ENCODE results near the gene CELF2.

Gene CELF2

DNA sequence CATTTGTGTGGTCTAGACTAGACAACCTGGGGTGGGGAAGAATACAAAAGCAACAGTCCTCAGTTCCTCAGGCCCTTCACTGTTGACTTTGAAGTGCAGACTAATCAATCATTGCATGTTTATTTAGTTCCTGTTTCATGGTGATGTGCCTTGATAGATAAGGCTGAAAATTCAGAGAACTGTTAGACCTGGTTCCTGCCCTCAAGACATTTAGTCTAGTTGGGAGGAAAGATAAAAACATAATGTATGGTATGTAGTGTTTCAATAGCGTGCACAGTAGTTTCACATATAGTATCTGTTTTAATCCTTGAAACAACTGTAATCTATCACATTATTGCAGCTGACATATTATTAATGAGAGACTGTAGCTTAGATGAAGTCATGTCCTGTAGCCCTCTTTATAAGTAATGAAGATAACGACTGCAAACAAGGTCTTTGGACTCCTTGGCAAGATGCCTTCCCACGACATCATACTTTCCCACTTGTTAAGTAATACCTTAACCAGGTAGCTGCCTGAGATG lies 124.0 kb downstream of the CELF2 start (continued):
- TF ChIP-seq ZBTB21 (tag by site-specific recombination; IDR thresholded peaks at IDR 0.05) (no peak), ZNF324 (tag by site-specific recombination; IDR thresholded peaks at IDR 0.05) (no peak), GLIS1 (tag by site-specific recombination; IDR thresholded peaks at IDR 0.05) (no peak), KLF1 (tag by site-specific recombination; IDR thresholded peaks at IDR 0.05) (no peak), SETDB1 (IDR thresholded peaks at IDR 0.05; ENCODE audit: insufficient read length, low read length) (no peak), ZNF677 (tag by site-specific recombination; IDR thresholded peaks at IDR 0.05) (no peak), ZNF302 (tag by site-specific recombination; IDR thresholded peaks at IDR 0.05; ENCODE audit: low read depth) (no peak), ZNF366 (tag by site-specific recombination; conservative IDR thresholded peaks at IDR 0.05) (peak; percentile 92), WT1 (tag by site-specific recombination; IDR thresholded peaks at IDR 0.05) (no peak), YY1 (tag by site-specific recombination; IDR thresholded peaks at IDR 0.05) (no peak), ZNF629 (tag by site-specific recombination; IDR thresholded peaks at IDR 0.05) (peak; percentile 70; the same call in 1 of the 2 replicates), ZNF514 (tag by site-specific recombination; IDR thresholded peaks at IDR 0.05) (no peak), ZNF560 (tag by site-specific recombination; IDR thresholded peaks at IDR 0.05; ENCODE audit: borderline replicate concordance) (no peak), ZFP69B (tag by site-specific recombination; IDR thresholded peaks at IDR 0.05) (no peak), ZSCAN30 (tag by site-specific recombination; IDR thresholded peaks at IDR 0.05) (no peak), ZBTB1 (tag by site-specific recombination; IDR thresholded peaks at IDR 0.05) (no peak), ZNF707 (tag by site-specific recombination; IDR thresholded peaks at IDR 0.05) (no peak), ZFP41 (tag by site-specific recombination; IDR thresholded peaks at IDR 0.05; ENCODE audit: borderline replicate concordance) (no peak)
- TF ChIP-seq, protein P1, sequence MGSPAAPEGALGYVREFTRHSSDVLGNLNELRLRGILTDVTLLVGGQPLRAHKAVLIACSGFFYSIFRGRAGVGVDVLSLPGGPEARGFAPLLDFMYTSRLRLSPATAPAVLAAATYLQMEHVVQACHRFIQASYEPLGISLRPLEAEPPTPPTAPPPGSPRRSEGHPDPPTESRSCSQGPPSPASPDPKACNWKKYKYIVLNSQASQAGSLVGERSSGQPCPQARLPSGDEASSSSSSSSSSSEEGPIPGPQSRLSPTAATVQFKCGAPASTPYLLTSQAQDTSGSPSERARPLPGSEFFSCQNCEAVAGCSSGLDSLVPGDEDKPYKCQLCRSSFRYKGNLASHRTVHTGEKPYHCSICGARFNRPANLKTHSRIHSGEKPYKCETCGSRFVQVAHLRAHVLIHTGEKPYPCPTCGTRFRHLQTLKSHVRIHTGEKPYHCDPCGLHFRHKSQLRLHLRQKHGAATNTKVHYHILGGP (tag by site-specific recombination; IDR thresholded peaks at IDR 0.05): no peak
- TF ChIP-seq, protein P2, sequence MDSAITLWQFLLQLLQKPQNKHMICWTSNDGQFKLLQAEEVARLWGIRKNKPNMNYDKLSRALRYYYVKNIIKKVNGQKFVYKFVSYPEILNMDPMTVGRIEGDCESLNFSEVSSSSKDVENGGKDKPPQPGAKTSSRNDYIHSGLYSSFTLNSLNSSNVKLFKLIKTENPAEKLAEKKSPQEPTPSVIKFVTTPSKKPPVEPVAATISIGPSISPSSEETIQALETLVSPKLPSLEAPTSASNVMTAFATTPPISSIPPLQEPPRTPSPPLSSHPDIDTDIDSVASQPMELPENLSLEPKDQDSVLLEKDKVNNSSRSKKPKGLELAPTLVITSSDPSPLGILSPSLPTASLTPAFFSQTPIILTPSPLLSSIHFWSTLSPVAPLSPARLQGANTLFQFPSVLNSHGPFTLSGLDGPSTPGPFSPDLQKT (IDR thresholded peaks at IDR 0.05; ENCODE audit: borderline replicate concordance, low read depth, low read length): no peak
- TF ChIP-seq, protein P3, sequence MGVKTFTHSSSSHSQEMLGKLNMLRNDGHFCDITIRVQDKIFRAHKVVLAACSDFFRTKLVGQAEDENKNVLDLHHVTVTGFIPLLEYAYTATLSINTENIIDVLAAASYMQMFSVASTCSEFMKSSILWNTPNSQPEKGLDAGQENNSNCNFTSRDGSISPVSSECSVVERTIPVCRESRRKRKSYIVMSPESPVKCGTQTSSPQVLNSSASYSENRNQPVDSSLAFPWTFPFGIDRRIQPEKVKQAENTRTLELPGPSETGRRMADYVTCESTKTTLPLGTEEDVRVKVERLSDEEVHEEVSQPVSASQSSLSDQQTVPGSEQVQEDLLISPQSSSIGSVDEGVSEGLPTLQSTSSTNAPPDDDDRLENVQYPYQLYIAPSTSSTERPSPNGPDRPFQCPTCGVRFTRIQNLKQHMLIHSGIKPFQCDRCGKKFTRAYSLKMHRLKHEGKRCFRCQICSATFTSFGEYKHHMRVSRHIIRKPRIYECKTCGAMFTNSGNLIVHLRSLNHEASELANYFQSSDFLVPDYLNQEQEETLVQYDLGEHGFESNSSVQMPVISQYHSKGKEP (tag by site-specific recombination; IDR thresholded peaks at IDR 0.05): no peak
- TF ChIP-seq, protein P4, sequence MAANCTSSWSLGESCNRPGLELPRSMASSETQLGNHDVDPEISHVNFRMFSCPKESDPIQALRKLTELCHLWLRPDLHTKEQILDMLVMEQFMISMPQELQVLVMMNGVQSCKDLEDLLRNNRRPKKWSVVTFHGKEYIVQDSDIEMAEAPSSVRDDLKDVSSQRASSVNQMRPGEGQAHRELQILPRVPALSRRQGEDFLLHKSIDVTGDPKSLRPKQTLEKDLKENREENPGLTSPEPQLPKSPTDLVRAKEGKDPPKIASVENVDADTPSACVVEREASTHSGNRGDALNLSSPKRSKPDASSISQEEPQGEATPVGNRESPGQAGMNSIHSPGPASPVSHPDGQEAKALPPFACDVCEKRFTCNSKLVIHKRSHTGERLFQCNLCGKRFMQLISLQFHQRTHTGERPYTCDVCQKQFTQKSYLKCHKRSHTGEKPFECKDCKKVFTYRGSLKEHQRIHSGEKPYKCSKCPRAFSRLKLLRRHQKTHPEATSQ (tag by site-specific recombination; IDR thresholded peaks at IDR 0.05): no peak
- TF ChIP-seq, protein P5, sequence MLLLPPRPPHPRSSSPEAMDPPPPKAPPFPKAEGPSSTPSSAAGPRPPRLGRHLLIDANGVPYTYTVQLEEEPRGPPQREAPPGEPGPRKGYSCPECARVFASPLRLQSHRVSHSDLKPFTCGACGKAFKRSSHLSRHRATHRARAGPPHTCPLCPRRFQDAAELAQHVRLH (tag by site-specific recombination; IDR thresholded peaks at IDR 0.05): no peak

DNA sequence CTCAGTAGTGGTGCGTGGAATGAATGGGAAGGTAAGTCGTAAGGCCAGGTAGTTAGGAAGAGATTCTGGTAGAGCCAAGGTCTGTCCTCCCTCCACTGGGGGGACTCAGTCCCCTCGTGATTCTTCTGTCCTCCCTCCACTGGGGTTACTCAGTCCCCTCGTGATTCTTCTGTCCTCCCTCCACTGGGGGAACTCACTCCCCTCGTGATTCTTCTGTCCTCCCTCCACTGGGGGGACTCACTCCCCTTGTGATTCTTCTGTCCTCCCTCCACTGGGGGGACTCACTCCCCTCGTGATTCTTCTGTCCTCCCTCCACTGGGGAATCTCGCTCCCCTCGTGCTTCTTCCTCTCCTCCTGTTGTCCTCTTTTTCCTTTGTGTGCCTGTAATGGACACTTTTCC lies 125.1 kb downstream of the CELF2 start:
- H3K4me3 ChIP-seq (ENCODE audit: low read depth, low read length): no peak overlapping the region
- CTCF ChIA-PET: no interaction called here
- H3K36me3 ChIP-seq (ENCODE audit: control insufficient read depth in 2 of 2, insufficient read depth in 1 of 2, low read length in 2 of 2): no peaks in the 10 kb centered on the region
- POLR2A ChIA-PET: no interaction called here
- peaks cover 36% of the 10 kb centered on the region for H3K4me1 ChIP-seq (ENCODE audit: control insufficient read depth, insufficient read depth, low read length)
- H3K9me3 ChIP-seq (ENCODE audit: control insufficient read depth, insufficient read depth, low read depth, low read length): no peaks in the 10 kb centered on the region
- no peak overlapping the region for H3K27ac ChIP-seq (ENCODE audit: extremely low read depth, low read depth, low read length)
- TF ChIP-seq, protein P6, sequence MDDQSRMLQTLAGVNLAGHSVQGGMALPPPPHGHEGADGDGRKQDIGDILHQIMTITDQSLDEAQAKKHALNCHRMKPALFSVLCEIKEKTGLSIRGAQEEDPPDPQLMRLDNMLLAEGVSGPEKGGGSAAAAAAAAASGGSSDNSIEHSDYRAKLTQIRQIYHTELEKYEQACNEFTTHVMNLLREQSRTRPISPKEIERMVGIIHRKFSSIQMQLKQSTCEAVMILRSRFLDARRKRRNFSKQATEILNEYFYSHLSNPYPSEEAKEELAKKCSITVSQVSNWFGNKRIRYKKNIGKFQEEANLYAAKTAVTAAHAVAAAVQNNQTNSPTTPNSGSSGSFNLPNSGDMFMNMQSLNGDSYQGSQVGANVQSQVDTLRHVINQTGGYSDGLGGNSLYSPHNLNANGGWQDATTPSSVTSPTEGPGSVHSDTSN (CRISPR knock-in tag; IDR thresholded peaks at IDR 0.05): no peak
- TF ChIP-seq MZF1 (tag by site-specific recombination; IDR thresholded peaks at IDR 0.05; ENCODE audit: borderline replicate concordance): peak; percentile 93
- TF ChIP-seq, protein P7, sequence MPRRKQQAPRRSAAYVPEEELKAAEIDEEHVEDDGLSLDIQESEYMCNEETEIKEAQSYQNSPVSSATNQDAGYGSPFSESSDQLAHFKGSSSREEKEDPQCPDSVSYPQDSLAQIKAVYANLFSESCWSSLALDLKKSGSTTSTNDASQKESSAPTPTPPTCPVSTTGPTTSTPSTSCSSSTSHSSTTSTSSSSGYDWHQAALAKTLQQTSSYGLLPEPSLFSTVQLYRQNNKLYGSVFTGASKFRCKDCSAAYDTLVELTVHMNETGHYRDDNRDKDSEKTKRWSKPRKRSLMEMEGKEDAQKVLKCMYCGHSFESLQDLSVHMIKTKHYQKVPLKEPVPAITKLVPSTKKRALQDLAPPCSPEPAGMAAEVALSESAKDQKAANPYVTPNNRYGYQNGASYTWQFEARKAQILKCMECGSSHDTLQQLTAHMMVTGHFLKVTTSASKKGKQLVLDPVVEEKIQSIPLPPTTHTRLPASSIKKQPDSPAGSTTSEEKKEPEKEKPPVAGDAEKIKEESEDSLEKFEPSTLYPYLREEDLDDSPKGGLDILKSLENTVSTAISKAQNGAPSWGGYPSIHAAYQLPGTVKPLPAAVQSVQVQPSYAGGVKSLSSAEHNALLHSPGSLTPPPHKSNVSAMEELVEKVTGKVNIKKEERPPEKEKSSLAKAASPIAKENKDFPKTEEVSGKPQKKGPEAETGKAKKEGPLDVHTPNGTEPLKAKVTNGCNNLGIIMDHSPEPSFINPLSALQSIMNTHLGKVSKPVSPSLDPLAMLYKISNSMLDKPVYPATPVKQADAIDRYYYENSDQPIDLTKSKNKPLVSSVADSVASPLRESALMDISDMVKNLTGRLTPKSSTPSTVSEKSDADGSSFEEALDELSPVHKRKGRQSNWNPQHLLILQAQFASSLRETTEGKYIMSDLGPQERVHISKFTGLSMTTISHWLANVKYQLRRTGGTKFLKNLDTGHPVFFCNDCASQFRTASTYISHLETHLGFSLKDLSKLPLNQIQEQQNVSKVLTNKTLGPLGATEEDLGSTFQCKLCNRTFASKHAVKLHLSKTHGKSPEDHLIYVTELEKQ (tag by site-specific recombination; IDR thresholded peaks at IDR 0.05; ENCODE audit: borderline replicate concordance): no peak
- TF ChIP-seq ZFP37 (tag by site-specific recombination; IDR thresholded peaks at IDR 0.05): no peak
- TF ChIP-seq ZNF311 (tag by site-specific recombination; IDR thresholded peaks at IDR 0.05; ENCODE audit: borderline replicate concordance): no peak
